ENCODE data around the gene GDAP1L1. TPM values are rescaled to one million over a fixed set of nuclear protein-coding genes. Genes with fewer than 3 reads are reported as not detected.
"Not testable (repeated sequence)": the region's sequence is repeated elsewhere in the genome, so short reads cannot be mapped to it uniquely, and the experiment has no call there.

Gene GDAP1L1
- total RNA-seq, 1 donor from 2014 or later, result 1.8 TPM

GRCh38 chr20:44287272-44288097 is 40.4 kb downstream of the GDAP1L1 start:
- DNase-seq (ENCODE audit: extremely low spot score, unreplicated experiment), result no peak
- Mint-ChIP-seq H3K4me3 (no peak overlapping the region), H3K4me1 (ENCODE audit: unreplicated experiment) (no peaks in the 10 kb centered on the region), H3K27ac (no peak overlapping the region), H3K27me3 (no peaks in the 10 kb centered on the region), H3K36me3 (no peaks in the 10 kb centered on the region), H3K9me3 (no peaks in the 10 kb centered on the region)
- no peak for TF ChIP-seq CTCF (conservative IDR thresholded peaks at IDR 0.05)

GRCh38 chr20:44288252-44288651 is 41.1 kb downstream of the GDAP1L1 start:
- TF ChIP-seq CTCF (conservative IDR thresholded peaks at IDR 0.05), result no peak
- no peak overlapping the region for H3K4me3 Mint-ChIP-seq

GRCh38 chr20:44291754-44292153 is 44.6 kb downstream of the GDAP1L1 start:
- H3K27me3 Mint-ChIP-seq, result no peaks in the 10 kb centered on the region
- H3K27ac Mint-ChIP-seq, result no peak overlapping the region
- H3K4me3 Mint-ChIP-seq, result no peak overlapping the region
- H3K36me3 Mint-ChIP-seq, result no peaks in the 10 kb centered on the region
- TF ChIP-seq CTCF (conservative IDR thresholded peaks at IDR 0.05), result no peak
- no peaks in the 10 kb centered on the region for H3K9me3 Mint-ChIP-seq
- no peak for DNase-seq (ENCODE audit: extremely low spot score, unreplicated experiment)
- no peaks in the 10 kb centered on the region for H3K4me1 Mint-ChIP-seq (ENCODE audit: unreplicated experiment)

More at GRCh38 chr20:44288252-44288651, 41.1 kb downstream of the GDAP1L1 start:
- H3K36me3 Mint-ChIP-seq, result no peaks in the 10 kb centered on the region
- no peak for DNase-seq (ENCODE audit: extremely low spot score, unreplicated experiment)
- H3K27ac Mint-ChIP-seq, result no peak overlapping the region
- no peaks in the 10 kb centered on the region for H3K27me3 Mint-ChIP-seq
- H3K4me1 Mint-ChIP-seq (ENCODE audit: unreplicated experiment), result no peaks in the 10 kb centered on the region
- H3K9me3 Mint-ChIP-seq, result no peaks in the 10 kb centered on the region

GRCh38 chr20:44296011-44296410 is 48.9 kb downstream of the GDAP1L1 start:
- H3K9me3 Mint-ChIP-seq, result no peaks in the 10 kb centered on the region
- no peaks in the 10 kb centered on the region for H3K27me3 Mint-ChIP-seq
- H3K4me3 Mint-ChIP-seq, result no peak overlapping the region
- H3K4me1 Mint-ChIP-seq (ENCODE audit: unreplicated experiment), result no peaks in the 10 kb centered on the region
- peaks cover 4% of the 10 kb centered on the region for H3K36me3 Mint-ChIP-seq
- no peak for DNase-seq (ENCODE audit: extremely low spot score, unreplicated experiment)
- no peak for TF ChIP-seq CTCF (conservative IDR thresholded peaks at IDR 0.05)
- no peak overlapping the region for H3K27ac Mint-ChIP-seq

- no peak overlapping the region for H3K4me3 Mint-ChIP-seq
- peaks cover 4% of the 10 kb centered on the region for H3K36me3 Mint-ChIP-seq
- no peak overlapping the region for H3K27ac Mint-ChIP-seq
- DNase-seq (ENCODE audit: extremely low spot score, unreplicated experiment), result no peak
- H3K4me1 Mint-ChIP-seq (ENCODE audit: unreplicated experiment), result no peaks in the 10 kb centered on the region
- no peaks in the 10 kb centered on the region for H3K27me3 Mint-ChIP-seq
- TF ChIP-seq CTCF (conservative IDR thresholded peaks at IDR 0.05), result no peak
- no peaks in the 10 kb centered on the region for H3K9me3 Mint-ChIP-seq
These were observed 50.6 kb downstream of the GDAP1L1 start for GRCh38 chr20:44297721-44298120.

- not testable (repeated sequence) for H3K27ac Mint-ChIP-seq; H3K9me3 Mint-ChIP-seq; H3K4me3 Mint-ChIP-seq; DNase-seq (ENCODE audit: extremely low spot score, unreplicated experiment); H3K36me3 Mint-ChIP-seq; H3K27me3 Mint-ChIP-seq; H3K4me1 Mint-ChIP-seq (ENCODE audit: unreplicated experiment)
These were observed 52.0 kb downstream of the GDAP1L1 start for GRCh38 chr20:44299011-44299535.

Measured in type B pancreatic cell (in vitro differentiated cells).